Activated CD8-positive, alpha-beta T cell treated with anti-CD3 and anti-CD28 coated beads for 36 hours (primary cell): ENCODE measurements around the gene EDNRB. TPM values are rescaled to one million over a fixed set of nuclear protein-coding genes. Genes with fewer than 3 reads are reported as not detected.

ENCODE experiments used
- ATAC-seq: fragments of 200-7000 bp; cut with Tn5 transposase; one replicate; pipeline ENCODE4 v1.10.0; 2021; ENCODE audit warnings: mild to moderate bottlenecking, moderate library complexity
- CTCF ChIA-PET: fragments of 350-600 bp; sonication (Branson Sonifier 250); formaldehyde crosslinking; loops from one replicate; lab custom pipeline; 2021; ENCODE audit warnings: antibody characterized with exemption; lab: Charles Lee
- POLR2A ChIA-PET: fragments of 350-600 bp; sonication (Branson Sonifier 250); formaldehyde crosslinking; loops from one replicate; lab custom pipeline; 2021; ENCODE audit warnings: antibody characterized with exemption; lab: Charles Lee
- DNase-seq: peaks from one replicate; pipeline ENCODE4 v3.0.0-alpha.2; 2020
- H3K27ac Mint-ChIP-seq: one replicate; pipeline ENCODE4 v1.8.0; 2021; ENCODE audit warnings: mild to moderate bottlenecking, mixed read lengths
- H3K27me3 Mint-ChIP-seq: one replicate; pipeline ENCODE4 v1.8.0; 2021; ENCODE audit warnings: mixed read lengths
- H3K36me3 Mint-ChIP-seq: one replicate; pipeline ENCODE4 v1.8.0; 2021; ENCODE audit warnings: low read depth, mixed read lengths
- H3K4me1 Mint-ChIP-seq: one replicate; pipeline ENCODE4 v1.8.0; 2021; ENCODE audit warnings: low read depth, mixed read lengths
- H3K4me3 Mint-ChIP-seq: one replicate; pipeline ENCODE4 v1.8.0; 2021; ENCODE audit warnings: mild to moderate bottlenecking, moderate library complexity, mixed read lengths
- H3K9me3 Mint-ChIP-seq: one replicate; pipeline ENCODE4 v1.8.0; 2021; ENCODE audit warnings: mixed read lengths
- CTCF ChIP-seq: fragments of 200-600 bp; IDR thresholded peaks from one replicate; pipeline ENCODE4 v1.8.0; 2022; ENCODE audit warnings: antibody characterized with exemption, mild to moderate bottlenecking
- intact Hi-C: fragments of 100-400 bp; cut with micrococcal nuclease; formaldehyde crosslinking; loops from one replicate; pipeline ENCODE4 v1.10.0; 2022
- total RNA-seq, 2 experiments: library from RNA; stranded (reverse); gene quantifications; one replicate each; pipeline ENCODE4 v1.2.3, GENCODE V29; 2021

The EDNRB gene
- total RNA-seq, 2 experiments from 2014 or later: not detected

DNA sequence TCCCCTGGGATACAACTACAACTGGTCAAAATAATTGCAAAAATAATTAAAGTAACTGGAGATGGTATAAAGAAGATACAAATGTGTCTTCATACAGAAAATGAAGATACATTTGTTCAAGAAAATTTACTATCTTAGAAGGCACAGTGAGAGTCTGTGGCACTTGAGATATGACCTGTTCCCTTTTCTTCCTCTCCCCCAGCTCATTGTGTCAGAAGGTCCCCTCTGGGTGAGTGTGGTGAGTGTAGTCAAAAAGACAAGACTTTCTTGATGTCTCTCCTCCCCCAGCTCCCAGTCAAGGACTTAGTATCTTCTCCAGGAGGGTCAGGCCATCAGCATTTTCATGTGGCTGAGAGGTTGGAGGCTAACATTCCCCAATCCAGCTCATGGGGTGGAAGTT is 51.7 kb downstream of the EDNRB start:
- Mint-ChIP-seq H3K4me1 (peaks cover 4% of the 10 kb centered on the region), H3K9me3 (peaks cover 15% of the 10 kb centered on the region), H3K36me3 (peaks cover 2% of the 10 kb centered on the region), H3K4me3 (no peak overlapping the region), H3K27ac (no peak overlapping the region), H3K27me3 (peaks cover 7% of the 10 kb centered on the region)
- CTCF ChIA-PET: no interaction called here
- intact Hi-C loops: no loop called here
- no peak for DNase-seq
- no peak for ATAC-seq
- POLR2A ChIA-PET: no interaction called here
- TF ChIP-seq CTCF: no peak

DNA sequence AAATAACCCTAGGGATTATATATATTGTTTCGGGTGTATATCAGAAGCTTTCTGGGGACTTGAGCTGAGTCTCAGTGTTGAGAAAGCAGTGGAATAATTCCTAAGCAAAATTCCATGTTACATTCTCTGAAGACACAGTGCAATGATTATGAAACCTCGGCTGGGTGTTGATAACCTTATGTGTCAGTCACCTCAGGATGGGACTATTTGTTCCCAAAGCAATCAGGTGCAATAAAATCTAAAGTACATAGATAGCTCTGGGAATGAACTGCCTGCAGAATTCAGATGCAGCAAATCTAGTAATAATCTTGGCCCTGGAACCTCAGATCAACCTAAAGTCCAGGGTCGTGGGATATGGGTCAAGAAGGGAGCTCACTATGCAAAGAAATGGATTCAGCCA is 53.0 kb downstream of the EDNRB start:
- DNase-seq (no peak), ATAC-seq (no peak)
- Mint-ChIP-seq H3K4me3 (no peak overlapping the region), H3K4me1 (peaks cover 4% of the 10 kb centered on the region), H3K27me3 (peaks cover 7% of the 10 kb centered on the region), H3K27ac (no peak overlapping the region), H3K9me3 (peaks cover 15% of the 10 kb centered on the region), H3K36me3 (peaks cover 2% of the 10 kb centered on the region)
- ChIA-PET CTCF (no interaction called here), POLR2A (no interaction called here)
- TF ChIP-seq CTCF: no peak
- intact Hi-C loops: no loop called here

- Mint-ChIP-seq H3K36me3 (no peaks in the 10 kb centered on the region), H3K4me1 (no peaks in the 10 kb centered on the region), H3K27ac (no peak overlapping the region), H3K4me3 (no peak overlapping the region), H3K9me3 (peaks cover 11% of the 10 kb centered on the region), H3K27me3 (peaks cover 7% of the 10 kb centered on the region)
- ChIA-PET POLR2A (no interaction called here), CTCF (no interaction called here)
- intact Hi-C loops: no loop called here
- DNase-seq: no peak
- TF ChIP-seq CTCF: no peak
- no peak for ATAC-seq
These were observed 55.5 kb downstream of the EDNRB start for GRCh38 chr13:77863144-77863543.

- Mint-ChIP-seq H3K27ac (no peak overlapping the region), H3K27me3 (peaks cover 7% of the 10 kb centered on the region), H3K9me3 (no peaks in the 10 kb centered on the region), H3K36me3 (no peaks in the 10 kb centered on the region), H3K4me1 (no peaks in the 10 kb centered on the region), H3K4me3 (no peak overlapping the region)
- ATAC-seq (no peak), DNase-seq (no peak)
- ChIA-PET POLR2A (no interaction called here), CTCF (no interaction called here)
- intact Hi-C loops: no loop called here
- no peak for TF ChIP-seq CTCF
These were observed 56.9 kb downstream of the EDNRB start for GRCh38 chr13:77861741-77862140.

DNA sequence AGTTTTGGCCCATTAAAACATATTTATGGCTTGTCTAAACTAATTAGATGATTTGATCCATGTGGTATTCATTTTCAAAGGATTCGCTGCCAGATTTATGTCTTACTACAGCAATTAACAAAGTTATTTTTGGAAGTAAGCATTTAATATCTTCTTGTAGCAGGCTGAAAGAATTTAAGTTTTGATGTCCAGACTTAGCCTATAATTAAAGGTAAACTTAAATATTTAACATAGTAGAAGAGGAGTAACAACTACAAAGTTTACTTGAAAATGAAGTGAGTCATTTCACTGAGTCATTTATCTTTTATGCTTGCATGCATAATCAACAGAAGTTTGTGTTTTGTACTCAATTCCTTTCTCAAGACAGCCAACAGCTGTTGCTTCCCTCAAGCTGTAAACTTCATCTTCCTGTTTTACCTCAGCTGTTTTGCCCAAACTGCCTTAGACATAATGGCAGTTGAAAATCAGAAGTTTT is 58.1 kb downstream of the EDNRB start:
- DNase-seq: no peak
- peaks cover 4% of the 10 kb centered on the region for H3K27me3 Mint-ChIP-seq
- TF ChIP-seq CTCF: no peak
- ATAC-seq: no peak
- ChIA-PET POLR2A (no interaction called here), CTCF (interaction anchor here (0.6 to 1.5 kb wide), 2 partner anchors 10 to 36 kb away, joined by 3 read pairs; no protein-coding TSS in a partner anchor)
- H3K4me1 Mint-ChIP-seq: no peaks in the 10 kb centered on the region
- no peaks in the 10 kb centered on the region for H3K36me3 Mint-ChIP-seq
- no peak overlapping the region for H3K27ac Mint-ChIP-seq
- intact Hi-C loops: no loop called here
- no peak overlapping the region for H3K4me3 Mint-ChIP-seq
- H3K9me3 Mint-ChIP-seq: no peaks in the 10 kb centered on the region
